B cell (primary cell): Measurements from ENCODE around the gene PACRG.

Source experiments
- CTCF ChIP-seq: fragments of 200-600 bp; IDR thresholded peaks from one replicate; pipeline ENCODE4 v1.8.0; 2022; ENCODE audit warnings: antibody characterized with exemption, mild to moderate bottlenecking
- EZH2 ChIP-seq: IDR thresholded peaks from 2 replicates; pipeline ENCODE4 v1.6.1; 2012; ENCODE audit warnings: borderline replicate concordance, low read depth, mild to moderate bottlenecking, moderate library complexity, low read length; ENCODE audit not compliant: insufficient read depth, poor library complexity, severe bottlenecking

- TF ChIP-seq CTCF (no peak), EZH2 (no peak)
Measured at GRCh38 chr6:163063561-163063960, 335.8 kb downstream of the PACRG start.
